HS-27A (cell line): ENCODE data around the gene RNF149.
"Not testable (repeated sequence)": the region's sequence is repeated elsewhere in the genome, so short reads cannot be mapped to it uniquely, and the experiment has no call there.

Experiments used
- DNase-seq: peaks from one replicate; pipeline ENCODE4 v3.0.0-alpha.2; 2012; ENCODE audit warnings: low read depth, missing footprints

RNF149 gene

GRCh38 chr2:101308432-101309210 lies at the start of gene RNF149:
RNF149 (minus strand) TSS chr2:101308701; CDS start chr2:101308588, 113 bp downstream.
- peak; percentile 59 for DNase-seq

- no peak for DNase-seq
Measured at GRCh38 chr2:101357376-101357775, 48.9 kb upstream of the RNF149 start.

GRCh38 chr2:101356521-101356920 lies 48.0 kb upstream of the RNF149 start:
- DNase-seq = no peak

- DNase-seq = no peak
Measured at GRCh38 chr2:101356055-101356454, 47.6 kb upstream of the RNF149 start.

- DNase-seq = no peak
Measured at GRCh38 chr2:101355401-101356054, 47.0 kb upstream of the RNF149 start.

- no peak for DNase-seq
Measured at GRCh38 chr2:101354420-101355311, 46.2 kb upstream of the RNF149 start.

- DNase-seq = not testable (repeated sequence)
Measured at GRCh38 chr2:101352631-101353030, 44.1 kb upstream of the RNF149 start.

GRCh38 chr2:101351207-101351606 lies 42.7 kb upstream of the RNF149 start:
- DNase-seq = no peak

GRCh38 chr2:101349893-101350662 lies 41.6 kb upstream of the RNF149 start:
- DNase-seq = no peak

GRCh38 chr2:101348883-101349282 lies 40.4 kb upstream of the RNF149 start:
- no peak for DNase-seq

- DNase-seq = no peak
Measured at GRCh38 chr2:101346909-101347308, 38.4 kb upstream of the RNF149 start.

GRCh38 chr2:101344137-101344536 lies 35.6 kb upstream of the RNF149 start:
- no peak for DNase-seq

GRCh38 chr2:101342625-101343008 lies 34.1 kb upstream of the RNF149 start:
- no peak for DNase-seq

GRCh38 chr2:101341901-101342624 lies 33.6 kb upstream of the RNF149 start:
- peak; percentile 33 for DNase-seq

GRCh38 chr2:101341421-101341820 lies 32.9 kb upstream of the RNF149 start:
- no peak for DNase-seq

- no peak for DNase-seq
Measured at GRCh38 chr2:101340141-101340551, 31.6 kb upstream of the RNF149 start.

- no peak for DNase-seq
Measured at GRCh38 chr2:101339266-101339880, 30.9 kb upstream of the RNF149 start.

GRCh38 chr2:101337877-101338276 lies 29.4 kb upstream of the RNF149 start:
- no peak for DNase-seq

GRCh38 chr2:101332885-101333766 lies 24.6 kb upstream of the RNF149 start:
- no peak for DNase-seq

GRCh38 chr2:101331202-101331601 lies 22.7 kb upstream of the RNF149 start:
- no peak for DNase-seq
